Naive B cell (primary cell): ENCODE results near the gene HYDIN. TPM values are rescaled to one million over a fixed set of nuclear protein-coding genes. Genes with fewer than 3 reads are reported as not detected.

Experiments used
- ATAC-seq, 2 donors: fragments of 150-1000 bp; cut with Tn5 transposase; 2 replicates each; pipeline ENCODE4 v1.10.0; 2021; ENCODE audit warnings: low read depth in 2 of 2, mild to moderate bottlenecking in 2 of 2, moderate library complexity in 2 of 2
- DNase-seq: peaks from one replicate; pipeline ENCODE4 v3.0.0; 2022
- H3K27ac Mint-ChIP-seq, 6 donors: one replicate each; pipeline ENCODE4 v1.8.0; 2020 to 2022; ENCODE audit warnings: mild to moderate bottlenecking in 6 of 6, mixed read lengths in 6 of 6, moderate library complexity in 5 of 6, inconsistent platforms in 2 of 6
- H3K27me3 Mint-ChIP-seq, 3 donors: one replicate each; pipeline ENCODE4 v1.8.0; 2021 to 2022; ENCODE audit warnings: mixed read lengths in 3 of 3, mild to moderate bottlenecking in 1 of 3
- H3K36me3 Mint-ChIP-seq, 2 donors: one replicate each; pipeline ENCODE4 v1.8.0; 2020 to 2022; ENCODE audit warnings: mixed read lengths in 2 of 2, inconsistent platforms in 1 of 2, mild to moderate bottlenecking in 1 of 2
- H3K4me1 Mint-ChIP-seq, 3 donors: one replicate each; pipeline ENCODE4 v1.8.0; 2020 to 2022; ENCODE audit warnings: mixed read lengths in 3 of 3, inconsistent platforms in 1 of 3, mild to moderate bottlenecking in 1 of 3, moderate library complexity in 1 of 3
- H3K4me3 Mint-ChIP-seq, 8 donors: one replicate each; pipeline ENCODE4 v1.8.0; 2020 to 2022; ENCODE audit warnings: mild to moderate bottlenecking in 8 of 8, mixed read lengths in 8 of 8, moderate library complexity in 8 of 8, inconsistent platforms in 2 of 8
- H3K9me3 Mint-ChIP-seq, 7 donors: one replicate each; pipeline ENCODE4 v1.8.0; 2020 to 2022; ENCODE audit warnings: mixed read lengths in 7 of 7, mild to moderate bottlenecking in 5 of 7, inconsistent platforms in 2 of 7, moderate library complexity in 1 of 7
- polyA plus RNA-seq, 6 donors: library from polyadenylated mRNA; unstranded; fragments of 300-500 nt; fragmentation: Illumina TruSeq; gene quantifications; one replicate each; pipeline ENCODE4 v1.2.3, GENCODE V29; 2021; ENCODE audit warnings: low read depth in 6 of 6

The HYDIN gene
- polyA plus RNA-seq, 6 donors from 2014 or later: 0.23 TPM; not detected in 5

DNA sequence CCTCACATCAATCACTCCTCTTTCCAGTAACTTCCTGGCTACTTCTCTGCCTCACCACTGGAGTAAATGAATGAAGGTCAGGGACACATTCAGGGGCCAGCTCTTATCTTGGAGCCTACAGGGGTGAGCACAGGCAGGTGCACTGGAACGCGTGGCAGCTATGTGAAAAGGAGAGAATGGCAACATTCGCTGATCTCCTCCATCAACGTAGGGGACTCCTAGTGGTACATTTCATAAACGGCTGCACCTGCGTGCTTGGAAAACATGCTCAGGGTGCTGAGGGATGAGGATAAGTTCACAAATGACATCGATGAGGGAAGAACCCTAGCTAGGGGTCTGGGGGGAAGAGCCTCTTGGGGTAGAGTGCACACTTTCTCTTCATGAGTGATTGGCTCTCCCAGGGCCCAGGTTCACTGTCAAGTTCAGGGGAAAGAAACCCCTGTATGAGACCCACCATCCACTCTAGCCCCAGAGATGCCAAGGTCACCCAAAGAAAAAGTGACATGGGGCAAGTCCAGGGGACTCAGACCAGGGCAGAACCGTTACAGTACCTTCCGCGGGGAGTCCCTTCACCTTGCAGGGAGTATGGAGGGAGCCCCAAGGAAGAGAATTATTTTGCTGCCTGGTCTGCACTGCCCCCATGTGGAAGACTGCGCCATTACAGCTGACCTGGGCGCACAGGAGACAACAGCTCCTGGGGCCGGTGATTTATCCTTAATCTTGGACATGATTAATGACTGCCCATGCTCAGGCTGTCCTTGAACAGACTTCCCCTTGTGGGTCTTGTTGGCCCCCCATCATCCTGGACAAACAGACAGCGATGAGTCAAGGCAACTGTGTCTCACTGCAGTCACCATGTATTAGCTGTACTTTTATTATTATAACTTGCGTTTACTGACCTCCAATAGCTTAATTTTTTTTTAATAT, 459.6 kb downstream of the HYDIN start:
- Mint-ChIP-seq H3K9me3 (no peaks in the 10 kb centered on the region), H3K4me1 (no peaks in the 10 kb centered on the region), H3K27ac (no peak overlapping the region), H3K4me3 (peak overlapping the region in 1 of 8 donors; percentile 5), H3K36me3 (peaks cover 10 to 15% of the 10 kb centered on the region in 2 donors), H3K27me3 (no peaks in the 10 kb centered on the region)
- peak; percentile 17 for DNase-seq
- peak in 1 of 2 donors; percentile 28 for ATAC-seq

DNA sequence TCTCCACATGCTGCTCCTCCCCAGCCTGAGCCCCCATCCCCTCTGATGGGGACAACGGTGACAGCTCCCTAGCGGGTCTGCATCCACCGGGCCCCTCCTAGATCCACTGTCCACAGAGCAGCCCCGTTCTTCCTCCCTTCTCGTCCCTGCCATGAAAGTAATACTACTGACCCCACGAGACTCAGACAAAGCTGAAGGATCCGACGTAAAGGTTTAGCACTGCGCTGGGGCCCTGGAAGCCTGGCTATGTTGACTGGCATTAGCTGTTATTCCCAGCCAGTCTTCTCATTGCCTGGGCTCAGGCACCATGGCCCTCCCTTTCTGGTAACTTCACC, 460.3 kb downstream of the HYDIN start:
- ATAC-seq: no peak
- H3K4me1 Mint-ChIP-seq: no peaks in the 10 kb centered on the region
- H3K4me3 Mint-ChIP-seq: peak overlapping the region in 1 of 8 donors; percentile 9
- no peaks in the 10 kb centered on the region for H3K9me3 Mint-ChIP-seq
- H3K27me3 Mint-ChIP-seq: no peaks in the 10 kb centered on the region
- peaks cover 10 to 15% of the 10 kb centered on the region in 2 donors for H3K36me3 Mint-ChIP-seq
- no peak for DNase-seq
- peak overlapping the region in 2 of 6 donors; percentile 52 to 84 for H3K27ac Mint-ChIP-seq

- Mint-ChIP-seq H3K4me3 (no peak overlapping the region), H3K27ac (peak overlapping the region in 3 of 6 donors; percentile 28 to 84 (median 52)), H3K36me3 (peaks cover 10 to 15% of the 10 kb centered on the region in 2 donors), H3K27me3 (no peaks in the 10 kb centered on the region), H3K4me1 (no peaks in the 10 kb centered on the region), H3K9me3 (no peaks in the 10 kb centered on the region)
- DNase-seq (no peak), ATAC-seq (no peak)
Observed at GRCh38 chr16:70769761-70770160, 460.8 kb downstream of the HYDIN start.

GRCh38 chr16:70769131-70769530, 461.4 kb downstream of the HYDIN start:
- Mint-ChIP-seq H3K4me1 (no peaks in the 10 kb centered on the region), H3K36me3 (peaks cover 10 to 15% of the 10 kb centered on the region in 2 donors), H3K9me3 (no peaks in the 10 kb centered on the region), H3K27me3 (no peaks in the 10 kb centered on the region), H3K4me3 (no peak overlapping the region), H3K27ac (peak overlapping the region in 1 of 6 donors; percentile 12)
- DNase-seq (no peak), ATAC-seq (no peak)

GRCh38 chr16:70768203-70768580, 462.3 kb downstream of the HYDIN start:
- Mint-ChIP-seq H3K4me3 (no peak overlapping the region), H3K36me3 (peaks cover 7 to 13% of the 10 kb centered on the region in 2 donors), H3K27ac (peak overlapping the region in 1 of 6 donors; percentile 36), H3K27me3 (no peaks in the 10 kb centered on the region), H3K4me1 (no peaks in the 10 kb centered on the region), H3K9me3 (no peaks in the 10 kb centered on the region)
- DNase-seq: no peak
- no peak for ATAC-seq

DNA sequence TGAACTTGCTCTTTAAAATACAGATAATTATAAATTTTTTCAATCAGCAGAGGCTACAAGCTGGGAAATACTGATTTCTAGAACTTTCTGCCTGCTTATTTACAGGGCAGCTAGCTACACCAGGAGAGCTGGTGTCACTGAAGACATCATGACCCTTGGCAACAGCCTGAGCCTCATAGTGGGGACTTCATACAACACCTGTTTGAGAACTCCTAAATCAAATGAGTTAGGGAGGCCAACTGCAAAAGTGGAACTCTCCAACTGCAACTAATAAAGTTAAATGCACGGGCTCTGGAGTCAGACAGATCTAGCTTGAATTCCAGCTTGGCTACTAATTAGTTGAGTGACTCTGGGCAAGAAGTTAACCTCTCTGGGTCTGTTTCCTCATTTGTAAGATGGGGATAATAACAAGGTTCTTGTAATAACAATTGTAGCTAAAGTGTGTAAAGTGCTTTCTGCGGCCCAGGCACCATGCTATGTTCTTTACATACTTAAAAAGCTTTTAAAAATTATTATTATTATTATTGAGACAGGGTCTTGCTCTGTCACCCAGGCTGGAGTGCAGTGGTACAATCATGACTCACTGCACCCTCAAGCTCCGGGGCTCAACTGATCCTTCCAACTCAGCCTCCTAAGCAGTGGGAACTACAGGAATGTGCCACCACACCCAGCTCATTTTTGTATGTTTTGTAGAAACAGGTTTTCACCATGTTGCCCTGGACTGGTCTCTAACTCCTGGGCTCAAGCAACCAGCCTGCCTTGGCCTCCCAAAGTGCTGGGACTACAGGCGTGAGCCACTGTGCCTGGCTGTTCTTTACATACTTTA, 462.9 kb downstream of the HYDIN start:
- DNase-seq (no peak), ATAC-seq (no peak)
- peaks cover 5 to 7% of the 10 kb centered on the region in 2 donors for H3K36me3 Mint-ChIP-seq
- no peaks in the 10 kb centered on the region for H3K27me3 Mint-ChIP-seq
- no peaks in the 10 kb centered on the region for H3K9me3 Mint-ChIP-seq
- peak overlapping the region in 1 of 6 donors; percentile 36 for H3K27ac Mint-ChIP-seq
- H3K4me1 Mint-ChIP-seq: no peaks in the 10 kb centered on the region
- no peak overlapping the region for H3K4me3 Mint-ChIP-seq

DNA sequence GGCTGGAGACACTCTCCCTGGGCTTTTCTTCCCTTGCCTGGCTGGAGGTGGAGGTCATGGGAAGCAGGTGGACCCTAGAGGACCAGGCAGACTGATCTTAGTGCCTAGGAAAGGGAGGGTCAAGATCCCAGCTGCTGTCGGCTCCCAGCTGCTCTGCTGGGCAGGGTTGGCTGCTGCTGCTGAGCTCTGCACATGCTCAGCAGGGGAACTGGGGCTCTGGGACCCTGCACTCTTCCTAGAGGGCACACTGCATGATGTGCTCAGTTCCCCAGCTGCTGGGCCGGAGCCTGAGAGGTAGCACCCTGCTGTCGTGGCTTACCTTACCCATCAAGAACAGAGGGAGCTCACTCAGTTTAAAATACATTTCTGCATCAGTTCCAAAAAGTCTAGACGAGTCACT, 463.9 kb downstream of the HYDIN start:
- Mint-ChIP-seq H3K27me3 (no peaks in the 10 kb centered on the region), H3K27ac (no peak overlapping the region), H3K4me1 (no peaks in the 10 kb centered on the region), H3K9me3 (no peaks in the 10 kb centered on the region), H3K36me3 (peaks cover 0 to 1% of the 10 kb centered on the region in 2 donors), H3K4me3 (no peak overlapping the region)
- no peak for DNase-seq
- no peak for ATAC-seq

- no peaks in the 10 kb centered on the region for H3K9me3 Mint-ChIP-seq
- no peak overlapping the region for H3K27ac Mint-ChIP-seq
- DNase-seq: no peak
- no peak overlapping the region for H3K4me3 Mint-ChIP-seq
- no peak for ATAC-seq
- no peaks in the 10 kb centered on the region for H3K36me3 Mint-ChIP-seq
- no peaks in the 10 kb centered on the region for H3K27me3 Mint-ChIP-seq
- H3K4me1 Mint-ChIP-seq: no peaks in the 10 kb centered on the region
Observed at GRCh38 chr16:70766176-70766575, 464.3 kb downstream of the HYDIN start.

- Mint-ChIP-seq H3K4me1 (no peaks in the 10 kb centered on the region), H3K36me3 (no peaks in the 10 kb centered on the region), H3K4me3 (no peak overlapping the region), H3K27me3 (no peaks in the 10 kb centered on the region), H3K9me3 (no peaks in the 10 kb centered on the region), H3K27ac (no peak overlapping the region)
- no peak for ATAC-seq
- no peak for DNase-seq
Observed at GRCh38 chr16:70765491-70765890, 465.0 kb downstream of the HYDIN start.

DNA sequence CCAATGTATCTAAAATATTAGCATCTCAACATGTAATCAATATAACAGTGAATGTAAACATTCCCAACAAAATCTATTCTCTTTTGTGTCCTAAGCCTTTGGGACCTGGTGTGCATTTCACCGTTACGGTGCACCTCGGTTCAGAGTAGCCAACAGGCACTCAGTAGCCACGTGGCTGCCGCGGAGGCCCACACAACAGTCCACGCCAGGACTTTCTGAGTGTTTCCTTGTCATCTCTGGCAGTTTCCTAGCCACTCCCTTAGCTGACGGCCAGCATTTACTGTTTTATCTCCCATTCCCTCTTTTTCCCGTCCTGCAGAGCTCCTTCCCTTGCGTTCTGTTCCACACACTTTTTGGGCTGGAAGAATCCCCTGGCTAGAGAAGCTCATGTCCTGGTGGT, 465.9 kb downstream of the HYDIN start:
- H3K27ac Mint-ChIP-seq: no peak overlapping the region
- H3K9me3 Mint-ChIP-seq: no peaks in the 10 kb centered on the region
- no peaks in the 10 kb centered on the region for H3K4me1 Mint-ChIP-seq
- H3K36me3 Mint-ChIP-seq: peaks cover 0 to 3% of the 10 kb centered on the region in 2 donors
- ATAC-seq (no peak), DNase-seq (no peak)
- no peak overlapping the region for H3K4me3 Mint-ChIP-seq
- no peaks in the 10 kb centered on the region for H3K27me3 Mint-ChIP-seq

- H3K4me1 Mint-ChIP-seq: no peaks in the 10 kb centered on the region
- ATAC-seq (no peak), DNase-seq (no peak)
- no peak overlapping the region for H3K4me3 Mint-ChIP-seq
- peak overlapping the region in 1 of 6 donors; percentile 11 for H3K27ac Mint-ChIP-seq
- H3K27me3 Mint-ChIP-seq: no peaks in the 10 kb centered on the region
- no peaks in the 10 kb centered on the region for H3K9me3 Mint-ChIP-seq
- peaks cover 7 to 13% of the 10 kb centered on the region in 2 donors for H3K36me3 Mint-ChIP-seq
Observed at GRCh38 chr16:70760221-70760620, 470.3 kb downstream of the HYDIN start.

DNA sequence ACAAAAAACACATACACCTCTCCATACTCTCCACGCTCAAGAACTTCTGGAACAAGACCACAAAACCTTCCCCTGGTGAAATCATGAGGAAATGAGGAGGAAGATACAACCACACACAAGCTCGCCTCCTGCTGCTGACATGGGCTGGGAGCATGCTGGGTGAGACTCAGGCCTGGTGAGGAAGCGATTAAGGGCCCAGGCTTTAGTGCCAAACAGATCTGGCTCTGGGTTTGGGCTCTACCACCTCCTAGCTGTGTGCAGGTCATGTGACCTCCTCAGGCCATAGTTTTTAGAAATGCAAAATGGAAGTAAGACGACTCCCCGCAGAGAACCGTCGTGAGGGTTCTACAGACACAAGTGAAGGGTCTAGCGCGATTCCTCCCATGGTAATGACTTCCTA, 470.9 kb downstream of the HYDIN start:
- Mint-ChIP-seq H3K27me3 (no peaks in the 10 kb centered on the region), H3K36me3 (peaks cover 7 to 13% of the 10 kb centered on the region in 2 donors), H3K4me1 (peaks cover 0 to 4% (median under 1%) of the 10 kb centered on the region in 3 donors), H3K9me3 (no peaks in the 10 kb centered on the region), H3K4me3 (no peak overlapping the region), H3K27ac (peak overlapping the region in 1 of 6 donors; percentile 11)
- DNase-seq: no peak
- ATAC-seq: no peak

DNA sequence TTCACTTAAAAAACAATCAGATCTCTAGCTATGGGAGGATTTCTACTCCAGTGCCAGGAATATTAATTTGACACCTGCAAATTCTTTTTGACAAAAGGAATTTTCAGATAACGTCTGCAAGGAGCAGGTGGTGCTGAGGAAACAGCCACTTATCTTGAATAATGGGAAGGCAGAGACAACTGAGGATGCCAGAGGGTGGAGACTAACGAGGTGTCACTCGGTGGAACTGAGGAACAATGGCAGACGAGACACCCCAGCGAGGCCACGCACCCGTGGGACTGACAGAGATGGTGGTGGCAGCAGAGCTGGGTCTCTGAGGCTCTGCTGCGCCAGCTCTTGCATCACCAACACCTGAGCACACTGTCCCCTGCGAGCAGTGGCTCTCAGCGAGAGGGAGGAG, 471.7 kb downstream of the HYDIN start:
- no peak overlapping the region for H3K27ac Mint-ChIP-seq
- H3K36me3 Mint-ChIP-seq: peaks cover 7 to 13% of the 10 kb centered on the region in 2 donors
- peaks cover 0 to 5% (median 2%) of the 10 kb centered on the region in 3 donors for H3K4me1 Mint-ChIP-seq
- DNase-seq (no peak), ATAC-seq (no peak)
- H3K9me3 Mint-ChIP-seq: no peaks in the 10 kb centered on the region
- no peak overlapping the region for H3K4me3 Mint-ChIP-seq
- no peaks in the 10 kb centered on the region for H3K27me3 Mint-ChIP-seq
